Activated CD4-positive, alpha-beta memory T cell treated with anti-CD3 and anti-CD28 coated beads, Interleukin-2, amount 10 ng/mL, durations not matched to agents 7 days and 5 days (primary cell): ENCODE measurements around the gene FBXL15. TPM values are rescaled to one million over a fixed set of nuclear protein-coding genes. Genes with fewer than 3 reads are reported as not detected.
A peak's percentile ranks its signal among the peaks of the same experiment; 100 is the strongest.

Source experiments
- CTCF ChIA-PET: fragments of 350-600 bp; sonication (Branson Sonifier 250); formaldehyde crosslinking; loops from one replicate; lab custom pipeline; 2021; ENCODE audit warnings: antibody characterized with exemption, inconsistent platforms; lab: Charles Lee
- POLR2A ChIA-PET: fragments of 350-600 bp; sonication (Branson Sonifier 250); formaldehyde crosslinking; loops from one replicate; lab custom pipeline; 2021; ENCODE audit warnings: antibody characterized with exemption; lab: Charles Lee
- DNase-seq: peaks from one replicate; pipeline ENCODE4 v3.0.0-alpha.2; 2020
- H3K27ac Mint-ChIP-seq: one replicate; pipeline ENCODE4 v1.8.0; 2021; ENCODE audit warnings: mild to moderate bottlenecking, mixed read lengths
- H3K27me3 Mint-ChIP-seq: one replicate; pipeline ENCODE4 v1.8.0; 2021; ENCODE audit warnings: mixed read lengths
- H3K36me3 Mint-ChIP-seq: one replicate; pipeline ENCODE4 v1.8.0; 2021; ENCODE audit warnings: low read depth, mixed read lengths
- H3K4me1 Mint-ChIP-seq: one replicate; pipeline ENCODE4 v1.8.0; 2021; ENCODE audit warnings: mixed read lengths
- H3K4me3 Mint-ChIP-seq: one replicate; pipeline ENCODE4 v1.8.0; 2021; ENCODE audit warnings: mild to moderate bottlenecking, mixed read lengths
- H3K9me3 Mint-ChIP-seq: one replicate; pipeline ENCODE4 v1.8.0; 2021; ENCODE audit warnings: mixed read lengths
- total RNA-seq, 2 experiments: library from RNA; stranded (reverse); gene quantifications; one replicate each; pipeline ENCODE4 v1.2.3, GENCODE V29; 2021

Gene FBXL15
- total RNA-seq, 2 experiments from 2014 or later: 13.5 to 14.3 TPM

DNA sequence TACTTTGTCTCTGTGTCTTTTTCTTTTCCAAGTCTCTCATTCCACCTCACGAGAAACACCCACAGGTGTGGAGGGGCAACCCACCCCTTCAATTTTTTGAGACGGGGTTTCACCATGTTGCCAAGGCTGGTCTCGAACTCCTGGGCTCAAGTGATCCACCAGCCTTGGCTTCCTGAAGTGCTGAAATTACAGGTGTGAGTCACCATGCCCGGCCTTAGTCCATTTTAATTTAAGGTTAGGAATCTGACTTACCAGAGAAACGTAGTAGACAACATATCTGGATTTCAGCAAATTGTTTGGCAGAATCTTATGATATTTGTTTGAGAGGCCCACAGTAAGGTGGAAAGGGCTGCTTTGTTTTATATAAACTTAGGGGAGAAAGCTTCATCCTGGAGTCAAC, 28.3 kb upstream of the FBXL15 start:
- no peak for DNase-seq
- H3K27ac Mint-ChIP-seq: no peak overlapping the region
- no peak overlapping the region for H3K4me3 Mint-ChIP-seq
- CTCF ChIA-PET: interaction anchor here (1.7 to 10.7 kb wide), 5 partner anchors 8 to 191 kb away, joined by 6 to 199 read pairs (median 14); partner anchors contain the start of genes ELOVL3 and FBXL15
- POLR2A ChIA-PET: interaction anchor here (1.0 to 1.7 kb wide), 2 partner anchors 13 to 44 kb away, joined by 3 to 5 read pairs; no protein-coding TSS in a partner anchor
- H3K27me3 Mint-ChIP-seq: no peaks in the 10 kb centered on the region
- no peaks in the 10 kb centered on the region for H3K9me3 Mint-ChIP-seq
- H3K4me1 Mint-ChIP-seq: peaks cover 25% of the 10 kb centered on the region
- H3K36me3 Mint-ChIP-seq: peaks cover 15% of the 10 kb centered on the region

DNA sequence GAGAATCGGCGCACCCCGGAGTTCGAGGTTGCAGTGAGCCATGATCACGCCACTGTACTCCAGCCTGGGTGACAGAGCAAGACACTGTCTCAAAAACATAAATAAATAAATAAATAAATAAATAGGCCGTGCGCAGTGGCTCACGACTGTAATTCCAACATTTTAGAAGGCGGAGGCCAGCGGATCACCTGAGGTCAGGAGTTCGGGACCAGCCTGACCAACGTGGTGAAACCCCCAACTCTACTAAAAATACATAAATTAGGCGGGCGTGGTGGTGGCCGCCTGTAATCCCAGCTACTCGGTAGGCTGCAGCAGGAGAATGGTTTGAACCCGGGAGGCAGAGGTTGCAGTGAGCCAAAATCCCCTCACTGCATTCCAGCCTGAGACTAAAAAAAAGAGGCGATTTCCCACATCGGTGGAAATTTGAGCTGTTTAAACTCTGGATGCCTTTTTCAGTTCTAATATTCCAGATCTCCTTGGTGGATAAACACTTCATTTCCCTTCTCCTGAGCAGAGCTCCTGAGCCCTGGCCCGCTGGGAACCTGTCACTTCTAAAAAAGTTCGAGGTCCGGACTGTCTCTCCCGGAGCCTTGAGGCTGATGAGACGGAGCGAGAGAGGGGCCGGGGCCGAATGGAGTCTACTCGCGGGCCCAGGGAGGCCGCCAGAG, 27.1 kb upstream of the FBXL15 start:
- Mint-ChIP-seq H3K27me3 (no peaks in the 10 kb centered on the region), H3K4me3 (peak overlapping the region; percentile 84), H3K27ac (peak overlapping the region; percentile 93), H3K4me1 (peaks cover 37% of the 10 kb centered on the region), H3K9me3 (no peaks in the 10 kb centered on the region), H3K36me3 (peaks cover 27% of the 10 kb centered on the region)
- ChIA-PET POLR2A (interaction anchor here (0.6 to 4.3 kb wide), 32 partner anchors 7 to 224 kb away, joined by 3 to 38 read pairs (median 6); partner anchors contain the start of genes ACTR1A, C10orf95, CUEDC2 and ELOVL3), CTCF (interaction anchor here (0.6 to 10.7 kb wide), 25 partner anchors 9 to 224 kb away, joined by 3 to 199 read pairs (median 5); partner anchors contain the start of genes ACTR1A, C10orf95, CUEDC2 and ELOVL3)
- DNase-seq: no peak

DNA sequence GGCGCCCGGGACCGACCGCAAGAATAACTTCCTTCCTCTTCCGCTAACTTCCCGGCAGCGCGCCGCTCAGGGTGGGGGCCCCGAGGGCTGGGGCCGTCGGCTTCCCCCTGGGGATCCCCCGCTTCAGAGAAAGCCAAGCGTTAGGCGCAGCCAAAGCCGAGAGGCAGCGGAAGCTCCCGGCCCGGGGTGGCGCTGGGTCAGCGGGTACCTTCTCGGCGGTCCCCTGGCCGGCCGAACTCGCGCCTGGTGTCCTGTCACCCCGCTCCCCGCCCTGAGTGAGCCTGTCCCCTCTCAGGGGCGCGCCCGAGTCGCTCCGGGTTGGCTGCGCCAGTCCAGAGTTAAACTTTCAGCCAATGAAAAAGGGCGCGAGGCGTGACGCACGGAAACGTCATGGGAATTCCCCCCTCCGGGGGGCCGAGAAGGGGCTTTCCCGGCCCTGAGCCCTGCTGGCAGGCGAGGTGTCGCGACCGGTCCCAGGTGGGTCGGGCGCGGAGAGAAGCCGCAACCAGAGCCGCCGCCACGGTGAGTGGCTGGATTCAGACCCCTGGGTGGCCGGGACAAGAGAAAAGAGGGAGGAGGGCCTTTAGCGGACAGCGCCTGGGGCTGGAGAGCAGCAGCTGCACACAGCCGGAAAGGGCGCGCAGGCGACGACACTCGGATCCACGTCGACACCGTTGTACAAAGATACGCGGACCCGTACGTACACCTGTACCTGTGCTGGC, 26.4 kb upstream of the FBXL15 start:
- Mint-ChIP-seq H3K27ac (peak overlapping the region; percentile 93), H3K9me3 (no peaks in the 10 kb centered on the region), H3K4me1 (peaks cover 41% of the 10 kb centered on the region), H3K4me3 (peak overlapping the region; percentile 84), H3K36me3 (peaks cover 30% of the 10 kb centered on the region), H3K27me3 (no peaks in the 10 kb centered on the region)
- CTCF ChIA-PET: interaction anchor here (0.5 to 10.7 kb wide), 25 partner anchors 9 to 259 kb away, joined by 3 to 199 read pairs (median 5); partner anchors contain the start of genes ACTR1A, C10orf95, CUEDC2 and ELOVL3
- DNase-seq: peak; percentile 98
- POLR2A ChIA-PET: interaction anchor here (0.9 to 4.3 kb wide), 35 partner anchors 8 to 823 kb away, joined by 3 to 38 read pairs (median 5); partner anchors contain the start of genes ACTR1A, C10orf95, CUEDC2 and ELOVL3

DNA sequence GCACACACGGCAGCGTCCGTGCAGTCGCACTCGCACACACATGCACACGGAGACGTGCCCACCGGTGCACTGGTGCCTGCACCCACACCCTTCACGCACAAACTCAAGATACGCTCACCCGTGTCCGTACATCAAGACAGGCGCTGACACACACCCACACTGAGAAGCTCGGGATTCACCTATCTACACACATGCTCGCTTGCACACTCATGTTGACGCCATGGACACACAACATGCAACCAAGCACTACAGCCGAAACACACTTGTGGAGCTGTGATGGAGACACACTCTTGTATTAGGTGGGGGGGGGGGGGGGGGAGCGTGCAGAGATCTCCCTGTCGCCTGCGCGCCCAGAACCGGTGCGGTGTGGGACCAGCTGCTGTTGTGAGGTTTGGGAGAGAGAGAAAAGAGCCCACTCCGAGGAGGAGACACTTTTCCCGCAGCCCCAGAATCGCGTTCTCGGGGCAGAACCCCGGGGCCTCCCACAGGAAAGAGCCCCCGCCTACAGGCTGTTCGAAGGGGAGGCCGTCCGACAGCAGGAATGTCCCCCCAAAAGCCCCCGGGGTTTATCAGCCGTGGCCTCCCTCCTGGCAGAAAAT, 25.7 kb upstream of the FBXL15 start:
- Mint-ChIP-seq H3K27me3 (no peaks in the 10 kb centered on the region), H3K4me1 (peaks cover 47% of the 10 kb centered on the region), H3K36me3 (peaks cover 35% of the 10 kb centered on the region), H3K9me3 (no peaks in the 10 kb centered on the region), H3K4me3 (peak overlapping the region; percentile 84), H3K27ac (peak overlapping the region; percentile 93)
- POLR2A ChIA-PET: interaction anchor here (1.0 to 4.3 kb wide), 25 partner anchors 12 to 824 kb away, joined by 3 to 38 read pairs (median 6); partner anchors contain the start of genes ACTR1A, C10orf95, CUEDC2 and ELOVL3
- DNase-seq: peak; percentile 53
- CTCF ChIA-PET: interaction anchor here (0.8 to 10.7 kb wide), 9 partner anchors 8 to 225 kb away, joined by 3 to 199 read pairs (median 5); partner anchors contain the start of genes CUEDC2 and ELOVL3

DNA sequence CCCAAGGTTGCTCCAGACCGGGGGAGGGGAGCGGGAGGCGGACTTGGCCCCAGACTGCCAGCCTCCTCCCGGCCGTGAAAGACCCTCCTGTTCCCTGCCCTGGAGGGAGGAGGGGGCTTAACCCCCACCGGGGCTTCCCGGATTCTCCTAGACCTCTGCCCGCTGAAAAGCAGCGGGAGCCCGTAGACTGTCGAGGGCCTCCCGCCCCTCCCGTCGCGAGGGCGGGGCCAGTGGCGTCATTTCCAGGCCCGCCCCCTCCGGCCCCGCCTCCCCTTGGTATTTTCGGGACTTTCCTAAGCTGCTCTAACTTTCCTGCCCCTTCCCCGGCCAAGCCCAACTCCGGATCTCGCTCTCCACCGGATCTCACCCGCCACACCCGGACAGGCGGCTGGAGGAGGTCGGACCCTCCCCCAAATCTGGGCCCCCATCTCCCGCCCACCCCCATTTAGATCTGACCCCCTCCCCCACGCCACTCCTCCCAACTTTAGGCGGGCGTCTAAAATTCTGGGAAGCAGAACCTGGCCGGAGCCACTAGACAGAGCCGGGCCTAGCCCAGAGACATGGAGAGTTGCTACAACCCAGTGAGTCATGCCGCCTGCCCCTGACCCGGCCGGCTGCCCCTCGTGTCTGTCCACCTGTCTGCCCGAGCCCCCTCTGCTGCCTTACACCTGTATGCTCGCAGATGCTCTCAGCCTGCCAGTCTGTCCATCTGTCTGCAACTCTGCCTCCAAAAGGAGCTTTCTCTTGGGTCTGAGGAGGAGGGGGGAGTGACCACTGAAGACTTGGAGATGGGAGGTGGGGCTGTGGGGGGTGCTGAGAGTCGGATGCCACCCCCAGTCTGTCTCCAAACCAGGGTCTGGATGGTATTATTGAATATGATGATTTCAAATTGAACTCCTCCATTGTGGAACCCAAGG, 25.0 kb upstream of the FBXL15 start, which contains the start of gene NFKB2:
Gene NFKB2 (plus strand): TSS at position 306 of the 917 bp plus-strand sequence. CDS start 255 bp downstream, at position 561.
- CTCF ChIA-PET: interaction anchor here (0.8 to 10.7 kb wide), 8 partner anchors 8 to 226 kb away, joined by 3 to 199 read pairs (median 9); partner anchors contain the start of genes CUEDC2 and ELOVL3
- peaks cover 43% of the 10 kb centered on the region for H3K36me3 Mint-ChIP-seq
- H3K4me3 Mint-ChIP-seq: peak within 1 kb of the TSS; percentile 84
- peak; percentile 91 for DNase-seq
- no peaks in the 10 kb centered on the region for H3K9me3 Mint-ChIP-seq
- POLR2A ChIA-PET: interaction anchor here (0.7 to 4.3 kb wide), 22 partner anchors 9 to 702 kb away, joined by 3 to 38 read pairs (median 6); partner anchors contain the start of genes ACTR1A, C10orf95, CUEDC2 and ELOVL3
- no peaks in the 10 kb centered on the region for H3K27me3 Mint-ChIP-seq
- peaks cover 54% of the 10 kb centered on the region for H3K4me1 Mint-ChIP-seq
- H3K27ac Mint-ChIP-seq: peak within 1 kb of the TSS; percentile 93

DNA sequence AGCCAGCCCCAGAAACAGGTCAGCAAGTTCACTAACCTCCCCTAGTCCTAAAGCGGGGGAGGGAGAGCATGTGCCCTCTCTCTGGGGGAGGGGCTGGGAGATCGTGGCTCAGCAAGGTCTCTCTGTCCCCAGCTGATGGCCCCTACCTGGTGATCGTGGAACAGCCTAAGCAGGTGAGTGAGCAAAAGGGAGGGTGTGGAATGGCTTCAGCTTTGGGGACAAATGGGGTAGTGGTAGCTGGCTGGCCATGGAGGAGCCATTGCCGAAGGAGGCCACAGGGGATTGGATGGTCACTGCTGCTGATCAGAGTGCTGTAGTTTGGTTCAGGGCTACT, 24.4 kb upstream of the FBXL15 start:
- peaks cover 45% of the 10 kb centered on the region for H3K36me3 Mint-ChIP-seq
- CTCF ChIA-PET: interaction anchor here (1.6 to 10.7 kb wide), 2 partner anchors 167 to 226 kb away, joined by 4 to 199 read pairs; partner anchors contain the start of gene ELOVL3
- no peak for DNase-seq
- H3K4me1 Mint-ChIP-seq: peaks cover 54% of the 10 kb centered on the region
- peak overlapping the region; percentile 93 for H3K27ac Mint-ChIP-seq
- H3K9me3 Mint-ChIP-seq: no peaks in the 10 kb centered on the region
- H3K27me3 Mint-ChIP-seq: no peaks in the 10 kb centered on the region
- peak overlapping the region; percentile 84 for H3K4me3 Mint-ChIP-seq
- POLR2A ChIA-PET: interaction anchor here (1.2 to 4.3 kb wide), 8 partner anchors 9 to 170 kb away, joined by 6 to 38 read pairs (median 18); partner anchors contain the start of genes ACTR1A, C10orf95, ELOVL3 and FBXL15

DNA sequence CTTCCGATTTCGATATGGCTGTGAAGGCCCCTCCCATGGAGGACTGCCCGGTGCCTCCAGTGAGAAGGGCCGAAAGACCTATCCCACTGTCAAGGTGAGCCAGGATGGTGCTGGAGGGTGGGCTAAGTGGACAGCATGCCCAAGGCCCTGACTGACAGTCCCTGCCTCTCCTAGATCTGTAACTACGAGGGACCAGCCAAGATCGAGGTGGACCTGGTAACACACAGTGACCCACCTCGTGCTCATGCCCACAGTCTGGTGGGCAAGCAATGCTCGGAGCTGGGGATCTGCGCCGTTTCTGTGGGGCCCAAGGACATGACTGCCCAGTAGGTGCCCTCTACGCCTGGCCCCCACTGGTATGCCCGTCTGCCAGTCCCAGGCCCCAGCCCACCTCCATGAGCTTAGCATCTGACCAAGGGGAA, 23.9 kb upstream of the FBXL15 start:
- H3K4me3 Mint-ChIP-seq: peak overlapping the region; percentile 84
- H3K27me3 Mint-ChIP-seq: no peaks in the 10 kb centered on the region
- H3K4me1 Mint-ChIP-seq: peaks cover 54% of the 10 kb centered on the region
- no peaks in the 10 kb centered on the region for H3K9me3 Mint-ChIP-seq
- no peak for DNase-seq
- ChIA-PET POLR2A (interaction anchor here (2.8 to 4.3 kb wide), 6 partner anchors 13 to 166 kb away, joined by 10 to 38 read pairs (median 22); partner anchors contain the start of genes ACTR1A, C10orf95, FBXL15 and SUFU), CTCF (interaction anchor here (1.1 to 10.7 kb wide), 4 partner anchors 12 to 227 kb away, joined by 3 to 199 read pairs (median 13); partner anchors contain the start of gene ELOVL3)
- peaks cover 50% of the 10 kb centered on the region for H3K36me3 Mint-ChIP-seq
- H3K27ac Mint-ChIP-seq: peak overlapping the region; percentile 93

DNA sequence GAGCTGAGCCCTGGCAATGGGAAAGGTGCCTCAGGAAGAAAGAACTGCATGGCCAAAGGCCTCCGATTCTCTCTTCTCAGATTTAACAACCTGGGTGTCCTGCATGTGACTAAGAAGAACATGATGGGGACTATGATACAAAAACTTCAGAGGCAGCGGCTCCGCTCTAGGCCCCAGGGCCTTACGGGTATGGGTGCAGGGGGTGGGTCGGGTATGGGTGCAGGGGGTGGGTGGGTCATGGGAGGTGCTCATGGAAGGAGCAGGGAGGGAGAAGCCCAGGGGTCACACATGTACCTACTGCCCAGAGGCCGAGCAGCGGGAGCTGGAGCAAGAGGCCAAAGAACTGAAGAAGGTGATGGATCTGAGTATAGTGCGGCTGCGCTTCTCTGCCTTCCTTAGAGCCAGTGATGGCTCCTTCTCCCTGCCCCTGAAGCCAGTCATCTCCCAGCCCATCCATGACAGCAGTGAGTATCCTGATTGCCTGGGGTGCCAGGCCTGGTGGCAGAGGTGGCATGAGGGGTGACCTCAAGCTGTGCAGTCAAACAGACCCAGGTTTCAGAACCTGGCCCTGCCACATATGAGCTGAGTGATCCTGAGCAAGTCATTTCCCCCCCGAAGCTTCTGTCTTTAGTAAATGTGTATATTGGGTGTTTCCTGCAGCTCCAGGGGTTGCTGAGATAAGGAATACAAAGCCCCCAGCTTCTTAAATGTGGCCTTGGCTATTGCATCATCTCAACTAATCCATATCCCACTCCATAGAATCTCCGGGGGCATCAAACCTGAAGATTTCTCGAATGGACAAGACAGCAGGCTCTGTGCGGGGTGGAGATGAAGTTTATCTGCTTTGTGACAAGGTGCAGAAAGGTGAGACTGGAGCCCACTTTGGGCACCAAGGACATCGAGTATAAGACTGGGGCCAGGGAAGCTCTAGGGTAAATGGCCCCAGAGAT, 23.1 kb upstream of the FBXL15 start:
- no peaks in the 10 kb centered on the region for H3K27me3 Mint-ChIP-seq
- no peak for DNase-seq
- H3K36me3 Mint-ChIP-seq: peaks cover 57% of the 10 kb centered on the region
- H3K4me3 Mint-ChIP-seq: peak overlapping the region; percentile 84
- no peaks in the 10 kb centered on the region for H3K9me3 Mint-ChIP-seq
- POLR2A ChIA-PET: interaction anchor here (1.2 to 4.1 kb wide), 5 partner anchors 10 to 228 kb away, joined by 3 to 32 read pairs (median 10); partner anchors contain the start of genes ACTR1A and FBXL15
- H3K4me1 Mint-ChIP-seq: peaks cover 54% of the 10 kb centered on the region
- peak overlapping the region; percentile 93 for H3K27ac Mint-ChIP-seq
- CTCF ChIA-PET: interaction anchor here (1.1 to 10.7 kb wide), 7 partner anchors 12 to 228 kb away, joined by 3 to 199 read pairs (median 15); partner anchors contain the start of genes ELOVL3 and FBXL15

DNA sequence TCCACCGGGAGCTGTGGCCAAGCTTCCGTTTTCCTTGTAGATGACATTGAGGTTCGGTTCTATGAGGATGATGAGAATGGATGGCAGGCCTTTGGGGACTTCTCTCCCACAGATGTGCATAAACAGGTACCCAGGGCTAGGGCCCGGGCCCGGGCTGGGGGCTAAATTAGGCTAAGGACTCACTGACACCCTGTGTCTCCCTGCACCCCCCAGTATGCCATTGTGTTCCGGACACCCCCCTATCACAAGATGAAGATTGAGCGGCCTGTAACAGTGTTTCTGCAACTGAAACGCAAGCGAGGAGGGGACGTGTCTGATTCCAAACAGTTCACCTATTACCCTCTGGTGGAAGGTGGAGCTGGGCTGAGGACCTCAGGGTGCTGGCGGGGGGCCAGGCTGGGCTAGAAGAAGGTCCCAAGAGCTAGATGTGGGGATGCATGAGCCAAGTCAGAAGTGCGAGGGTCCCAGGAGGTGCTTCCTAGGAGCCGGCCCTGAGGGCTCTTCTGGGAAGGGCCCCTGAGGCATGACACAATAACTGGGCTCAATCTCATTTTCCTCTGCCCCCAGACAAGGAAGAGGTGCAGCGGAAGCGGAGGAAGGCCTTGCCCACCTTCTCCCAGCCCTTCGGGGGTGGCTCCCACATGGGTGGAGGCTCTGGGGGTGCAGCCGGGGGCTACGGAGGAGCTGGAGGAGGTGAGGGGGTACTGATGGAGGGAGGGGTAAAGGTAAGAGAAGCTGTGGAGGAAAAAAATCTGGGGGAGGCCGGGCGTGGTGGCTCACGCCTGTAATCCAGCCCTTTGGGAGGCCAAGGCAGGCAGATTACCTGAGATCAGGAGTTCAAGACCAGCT, 22.2 kb upstream of the FBXL15 start:
- Mint-ChIP-seq H3K9me3 (no peaks in the 10 kb centered on the region), H3K4me1 (peaks cover 47% of the 10 kb centered on the region), H3K36me3 (peaks cover 57% of the 10 kb centered on the region), H3K27me3 (no peaks in the 10 kb centered on the region), H3K27ac (peak overlapping the region; percentile 40), H3K4me3 (peak overlapping the region; percentile 66)
- POLR2A ChIA-PET: interaction anchor here (1.1 to 4.1 kb wide), 9 partner anchors 9 to 229 kb away, joined by 3 to 32 read pairs (median 6); partner anchors contain the start of genes ACTR1A, FBXL15 and GBF1
- CTCF ChIA-PET: interaction anchor here (0.5 to 10.7 kb wide), 23 partner anchors 11 to 266 kb away, joined by 3 to 199 read pairs (median 6); partner anchors contain the start of genes CUEDC2, ELOVL3, FBXL15 and PPRC1
- no peak for DNase-seq
